ENCODE results near the gene ABCC1.

DNA sequence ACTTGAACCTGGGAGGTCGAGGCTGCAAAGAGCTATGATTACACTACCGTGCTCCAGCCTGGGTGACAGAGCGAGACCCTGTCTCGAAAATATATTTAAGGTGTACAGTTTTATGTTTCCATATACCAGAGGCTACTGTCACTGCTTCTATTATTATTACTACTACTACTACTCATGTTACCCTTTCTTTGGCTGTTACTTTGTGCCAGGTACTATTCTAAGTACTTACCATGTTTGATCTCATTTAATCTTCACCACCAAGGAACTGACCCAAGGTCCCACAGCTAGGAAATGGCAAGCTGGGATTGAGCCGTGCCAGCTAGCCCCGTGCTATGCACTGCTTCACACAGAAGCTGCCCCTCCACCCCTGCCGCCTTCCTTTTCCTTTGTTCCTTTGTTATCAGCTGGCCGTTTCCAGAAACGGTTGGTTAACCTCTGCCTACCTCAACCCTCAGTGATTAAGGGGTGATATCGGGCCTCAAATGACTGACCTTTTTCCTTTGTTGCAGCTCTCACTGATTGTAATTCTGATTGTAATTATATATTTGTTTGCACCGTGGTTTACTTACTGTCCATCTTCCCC is 78.4 kb downstream of the ABCC1 start:
- TF ChIP-seq, protein P1, sequence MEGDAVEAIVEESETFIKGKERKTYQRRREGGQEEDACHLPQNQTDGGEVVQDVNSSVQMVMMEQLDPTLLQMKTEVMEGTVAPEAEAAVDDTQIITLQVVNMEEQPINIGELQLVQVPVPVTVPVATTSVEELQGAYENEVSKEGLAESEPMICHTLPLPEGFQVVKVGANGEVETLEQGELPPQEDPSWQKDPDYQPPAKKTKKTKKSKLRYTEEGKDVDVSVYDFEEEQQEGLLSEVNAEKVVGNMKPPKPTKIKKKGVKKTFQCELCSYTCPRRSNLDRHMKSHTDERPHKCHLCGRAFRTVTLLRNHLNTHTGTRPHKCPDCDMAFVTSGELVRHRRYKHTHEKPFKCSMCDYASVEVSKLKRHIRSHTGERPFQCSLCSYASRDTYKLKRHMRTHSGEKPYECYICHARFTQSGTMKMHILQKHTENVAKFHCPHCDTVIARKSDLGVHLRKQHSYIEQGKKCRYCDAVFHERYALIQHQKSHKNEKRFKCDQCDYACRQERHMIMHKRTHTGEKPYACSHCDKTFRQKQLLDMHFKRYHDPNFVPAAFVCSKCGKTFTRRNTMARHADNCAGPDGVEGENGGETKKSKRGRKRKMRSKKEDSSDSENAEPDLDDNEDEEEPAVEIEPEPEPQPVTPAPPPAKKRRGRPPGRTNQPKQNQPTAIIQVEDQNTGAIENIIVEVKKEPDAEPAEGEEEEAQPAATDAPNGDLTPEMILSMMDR (IDR thresholded peaks at IDR 0.05): no peak
- no peak for TF ChIP-seq POLR2A (IDR thresholded peaks at IDR 0.05)

Data from Peyer's patch (tissue), 4 donors.